HG03280 (cell line): Measurements from ENCODE around the gene S100A14.

Source experiments
- ATAC-seq: cut with Tn5 transposase; IDR thresholded peaks from one replicate; pipeline ENCODE4 v1.9.1; 2021; ENCODE audit warnings: mild to moderate bottlenecking, moderate library complexity; ENCODE audit not compliant: unreplicated experiment

The S100A14 gene

GRCh38 chr1:153566414-153567371 is 49.4 kb downstream of the S100A14 start:
- ATAC-seq: no peak

GRCh38 chr1:153565529-153566374 is 50.4 kb downstream of the S100A14 start, which contains the start of gene S100A2:
S100A2 (minus strand) TSS chr1:153565844; CDS start chr1:153563877, 1,967 bp downstream.
- no peak for ATAC-seq
